NOMO-1 treated with DMSO at 0.1 percent for 48 hours (cell line): ENCODE data around the gene GDPD4.

Experiments
- DNase-seq: peaks from one replicate; lab custom pipeline; 2025; ENCODE audit not compliant: unreplicated experiment; lab: John Stamatoyannopoulos, UW

The GDPD4 gene

GRCh38 chr11:77206264-77207018 lies 95.0 kb downstream of the GDPD4 start:
- DNase-seq, result no peak

GRCh38 chr11:77205467-77206263 lies 95.8 kb downstream of the GDPD4 start:
- DNase-seq, result no peak

- DNase-seq, result no peak
Measured at GRCh38 chr11:77204754-77205466, 96.6 kb downstream of the GDPD4 start.

GRCh38 chr11:77203901-77204753 lies 97.4 kb downstream of the GDPD4 start:
- no peak for DNase-seq

GRCh38 chr11:77202941-77203900 lies 98.3 kb downstream of the GDPD4 start:
- DNase-seq, result no peak

GRCh38 chr11:77201991-77202841 lies 99.3 kb downstream of the GDPD4 start:
- DNase-seq, result no peak

GRCh38 chr11:77201370-77201769 lies 100.1 kb downstream of the GDPD4 start:
- DNase-seq, result no peak

- DNase-seq, result no peak
Measured at GRCh38 chr11:77200351-77201268, 100.9 kb downstream of the GDPD4 start.

GRCh38 chr11:77199137-77199745 lies 102.2 kb downstream of the GDPD4 start:
- no peak for DNase-seq

GRCh38 chr11:77198440-77198849 lies 103.0 kb downstream of the GDPD4 start:
- DNase-seq, result no peak

- no peak for DNase-seq
Measured at GRCh38 chr11:77197626-77198320, 103.7 kb downstream of the GDPD4 start.

GRCh38 chr11:77196961-77197360 lies 104.5 kb downstream of the GDPD4 start:
- DNase-seq, result no peak

- DNase-seq, result no peak
Measured at GRCh38 chr11:77195071-77195755, 106.3 kb downstream of the GDPD4 start.

GRCh38 chr11:77193911-77194830 lies 107.3 kb downstream of the GDPD4 start:
- no peak for DNase-seq

GRCh38 chr11:77193167-77193566 lies 108.3 kb downstream of the GDPD4 start:
- DNase-seq, result no peak
